NCI-H2196 treated with DMSO at 0.1 percent for 48 hours (cell line): ENCODE results near the gene CARD6.
"Not testable (repeated sequence)": the region's sequence is repeated elsewhere in the genome, so short reads cannot be mapped to it uniquely, and the experiment has no call there.

Source experiments
- DNase-seq: peaks from one replicate; lab custom pipeline; 2025; ENCODE audit not compliant: unreplicated experiment; lab: John Stamatoyannopoulos, UW

The CARD6 gene

DNA sequence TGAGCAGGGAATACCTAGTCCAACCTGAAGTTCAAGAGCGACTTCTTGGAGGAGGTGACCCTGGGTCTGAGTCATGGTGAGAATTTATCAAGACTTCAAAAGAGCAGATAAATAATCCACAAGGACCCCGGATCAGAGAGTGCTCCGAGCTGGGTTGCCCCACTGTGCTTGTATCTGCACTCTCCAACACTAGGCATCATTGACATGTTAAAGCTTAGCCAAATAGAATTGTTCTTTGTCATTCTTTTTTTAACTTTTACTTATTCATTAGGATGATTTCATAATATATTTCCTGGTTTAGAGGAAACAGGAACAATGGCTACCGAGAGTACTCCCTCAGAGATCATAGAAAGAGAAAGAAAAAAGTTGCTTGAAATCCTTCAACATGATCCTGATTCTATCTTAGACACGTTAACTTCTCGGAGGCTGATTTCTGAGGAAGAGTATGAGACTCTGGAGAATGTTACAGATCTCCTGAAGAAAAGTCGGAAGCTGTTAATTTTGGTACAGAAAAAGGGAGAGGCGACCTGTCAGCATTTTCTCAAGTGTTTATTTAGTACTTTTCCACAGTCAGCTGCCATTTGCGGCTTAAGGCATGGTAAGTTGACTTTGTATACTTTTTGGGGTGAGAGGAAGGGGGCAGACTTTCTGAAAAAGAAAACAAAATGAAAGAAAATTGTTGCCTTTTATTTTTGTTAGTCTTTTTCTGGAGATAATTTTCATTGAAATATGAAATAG is at the start of gene CARD6:
Gene CARD6, plus strand, starts transcription at position 300 of the 738 bp plus-strand sequence. Its CDS starts 16 bp downstream, at position 316.
- no peak for DNase-seq

- DNase-seq: no peak
Observed at GRCh38 chr5:40791715-40792139, 49.4 kb upstream of the CARD6 start.

GRCh38 chr5:40792691-40793090 is 48.5 kb upstream of the CARD6 start:
- DNase-seq: not testable (repeated sequence)

DNA sequence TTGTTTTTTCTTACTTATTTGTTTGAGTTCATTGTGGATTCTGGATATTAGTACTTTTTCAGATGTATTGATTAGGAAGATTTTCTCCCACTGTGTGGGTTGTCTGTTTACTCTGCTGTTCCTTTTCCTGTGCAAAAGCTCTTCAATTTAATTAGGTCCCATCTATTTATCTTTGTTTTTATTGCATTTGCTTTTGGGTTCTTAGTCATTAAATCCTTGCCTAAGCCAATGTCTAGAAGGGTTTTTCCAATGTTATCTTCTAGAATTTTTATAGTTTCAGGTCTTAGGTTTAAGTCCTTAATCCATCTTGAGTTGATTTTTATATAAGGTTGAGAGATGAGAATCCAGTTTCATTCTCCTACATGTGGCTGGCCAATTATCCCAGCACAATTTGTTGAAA is 46.8 kb upstream of the CARD6 start:
- not testable (repeated sequence) for DNase-seq

DNA sequence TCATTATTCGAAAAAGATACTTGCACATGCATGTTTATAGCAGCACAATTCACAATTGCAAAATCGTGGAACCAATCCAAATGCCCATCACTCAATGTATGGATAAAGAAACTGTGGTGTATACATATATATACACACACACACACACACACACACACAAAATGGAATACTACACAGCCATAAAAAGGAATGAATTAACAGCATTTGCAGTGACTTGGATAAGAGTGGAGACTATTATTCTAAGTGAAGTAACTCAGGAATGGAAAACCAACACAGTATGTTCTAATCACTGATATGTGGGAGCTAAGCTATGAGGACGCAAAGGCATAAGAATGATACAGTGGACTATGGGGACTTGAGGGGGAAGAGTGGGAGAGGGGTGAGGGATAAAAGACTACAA is 46.3 kb upstream of the CARD6 start:
- DNase-seq: not testable (repeated sequence)

DNA sequence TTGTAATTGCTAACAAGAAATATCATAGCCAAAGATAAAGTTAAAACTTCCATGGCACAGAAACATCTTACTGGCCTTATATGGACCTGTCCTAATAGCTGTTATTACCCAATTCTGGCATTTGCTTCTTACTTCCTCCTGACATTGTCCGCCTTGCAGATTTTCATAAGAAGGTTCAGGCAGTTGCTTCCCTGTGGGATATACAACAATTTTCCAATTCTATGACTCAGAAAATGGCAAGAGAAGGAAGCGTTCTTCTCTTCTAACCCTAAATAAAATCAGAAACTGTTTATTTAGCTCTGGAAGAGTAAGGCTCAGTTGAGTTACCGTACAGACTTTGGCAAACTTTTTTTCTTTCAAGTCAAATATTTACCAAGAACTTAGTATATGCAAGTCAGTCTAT is 44.7 kb upstream of the CARD6 start:
- DNase-seq: no peak

- DNase-seq: peak; percentile 45
Observed at GRCh38 chr5:40797273-40798011, 43.7 kb upstream of the CARD6 start.

GRCh38 chr5:40798012-40798800 is 43.0 kb upstream of the CARD6 start, which contains the start of gene PRKAA1:
PRKAA1 (minus strand) TSS chr5:40798374; CDS start chr5:40798189, 185 bp downstream.
- DNase-seq: peak; percentile 82

- DNase-seq: no peak
Observed at GRCh38 chr5:40798801-40799210, 42.4 kb upstream of the CARD6 start.

- DNase-seq: no peak
Observed at GRCh38 chr5:40799258-40799657, 41.9 kb upstream of the CARD6 start.

GRCh38 chr5:40801771-40802562 is 39.2 kb upstream of the CARD6 start:
- DNase-seq: no peak

- no peak for DNase-seq
Observed at GRCh38 chr5:40812125-40812524, 29.0 kb upstream of the CARD6 start.

DNA sequence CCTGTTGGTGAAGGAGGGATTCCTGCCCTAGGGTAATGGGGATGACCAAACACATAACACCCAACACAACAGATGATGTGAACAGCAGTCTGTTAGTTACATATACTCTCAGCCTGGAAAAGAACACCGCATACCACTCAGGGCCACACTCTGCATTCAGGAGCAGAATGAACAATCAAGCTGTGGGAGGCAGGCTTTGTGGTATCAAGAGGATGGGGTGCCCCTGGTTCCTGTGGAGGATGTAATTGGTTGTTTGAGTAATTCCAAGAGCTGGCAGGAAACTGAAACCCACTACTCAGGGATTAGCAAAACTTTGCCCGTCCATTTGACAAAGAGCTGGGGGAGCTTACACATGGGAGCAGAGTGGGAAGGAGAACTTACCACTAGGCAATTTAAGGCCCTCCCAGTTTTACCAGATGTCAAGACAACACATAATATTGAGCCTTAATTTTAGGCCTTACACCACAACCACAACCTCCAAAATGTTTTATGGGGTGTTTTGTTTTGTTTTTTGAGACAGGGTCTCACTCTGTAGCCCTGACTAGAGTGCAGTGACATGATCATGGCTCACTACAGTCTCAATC is 27.4 kb upstream of the CARD6 start:
- DNase-seq: no peak

DNA sequence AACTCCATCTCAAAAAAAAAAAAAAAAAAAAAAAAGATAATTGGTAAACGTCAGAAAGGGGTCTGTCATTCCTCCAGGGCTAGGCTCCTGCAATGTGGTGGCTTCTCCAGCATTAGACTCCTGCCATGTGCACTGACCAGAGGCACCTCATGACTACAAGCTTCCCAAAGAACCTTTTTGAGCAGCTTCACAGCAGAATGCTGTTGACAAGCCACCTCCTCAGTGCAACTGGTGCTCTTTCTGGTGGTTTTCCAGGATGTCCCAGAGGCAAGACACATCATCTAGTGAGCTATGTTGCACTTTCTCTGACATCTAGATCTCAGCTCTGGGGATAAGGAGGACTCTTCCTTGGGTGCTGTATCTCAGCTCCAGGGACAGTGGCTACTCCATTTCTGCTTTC is 17.7 kb upstream of the CARD6 start:
- no peak for DNase-seq

DNA sequence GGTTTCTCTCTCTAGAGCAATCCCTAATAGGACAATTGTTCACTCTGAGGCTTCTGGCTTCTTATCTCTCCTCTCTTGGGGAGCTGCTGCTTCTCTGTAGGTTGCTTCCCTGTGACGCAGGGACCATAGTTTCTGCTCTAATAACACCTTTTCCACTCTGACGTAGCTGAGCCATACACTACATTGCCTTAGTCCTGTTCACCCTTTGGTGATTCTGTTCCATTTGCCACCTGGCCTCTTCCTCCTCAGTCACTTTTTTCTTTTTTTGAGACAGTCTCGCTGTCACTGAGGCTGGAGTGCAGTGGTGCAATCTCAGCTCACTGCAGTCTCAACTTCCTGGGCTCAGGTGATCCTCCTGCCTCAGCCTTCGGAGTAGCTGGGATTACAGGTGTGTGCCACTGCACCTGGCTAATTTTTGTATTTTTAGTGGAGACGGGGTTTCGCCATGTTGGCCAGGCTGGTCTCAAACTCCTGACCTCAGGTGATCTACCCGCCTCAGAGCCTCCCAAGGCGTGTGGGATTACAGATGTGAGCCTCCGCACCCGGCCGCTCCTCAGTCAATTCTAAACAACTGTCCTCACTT is 15.6 kb upstream of the CARD6 start:
- DNase-seq: not testable (repeated sequence)

DNA sequence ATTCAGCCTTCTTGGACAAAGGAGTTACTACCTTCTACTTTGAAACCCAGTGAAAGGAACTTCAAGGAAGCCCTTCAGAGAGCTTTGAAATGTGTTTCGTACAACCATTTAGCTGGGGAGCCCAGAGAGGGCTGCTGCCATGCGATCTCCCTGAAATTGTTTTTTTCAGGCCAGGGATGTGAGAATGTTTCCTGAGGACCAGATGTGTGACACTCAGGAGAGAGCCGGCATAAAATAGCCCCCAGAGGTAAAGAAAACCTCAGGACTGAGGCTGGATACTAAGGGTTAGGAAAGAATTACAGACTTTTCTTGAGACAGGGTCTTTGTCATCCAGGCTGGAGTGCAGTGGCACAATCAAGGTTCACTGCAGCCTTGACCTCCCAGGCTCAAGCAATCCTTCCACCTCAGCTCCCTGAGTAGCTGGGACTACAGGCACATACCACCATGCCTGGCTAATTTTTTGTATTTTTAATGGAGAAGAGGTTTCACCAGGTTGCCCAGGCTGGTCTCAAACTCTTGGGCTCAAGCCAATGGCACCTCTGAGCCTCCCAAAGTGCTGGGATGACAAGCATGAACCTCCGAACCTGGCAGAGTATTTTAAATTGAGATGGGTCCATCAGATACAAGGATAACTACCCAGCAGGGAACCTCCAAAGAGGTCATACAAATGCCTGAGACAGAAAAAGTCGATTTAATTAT is 14.5 kb upstream of the CARD6 start:
- DNase-seq: no peak

GRCh38 chr5:40827188-40827977 is 13.8 kb upstream of the CARD6 start:
- DNase-seq: no peak

- DNase-seq: no peak
Observed at GRCh38 chr5:40828021-40828631, 13.0 kb upstream of the CARD6 start.
